ENCODE measurements around the gene LAGE3. TPM values are rescaled to one million over a fixed set of nuclear protein-coding genes. Genes with fewer than 3 reads are reported as not detected.

Gene LAGE3
- total RNA-seq, 4 donors from 2014 or later = 4.7 to 19.4 (median 13.1) TPM; not detected in 1

DNA sequence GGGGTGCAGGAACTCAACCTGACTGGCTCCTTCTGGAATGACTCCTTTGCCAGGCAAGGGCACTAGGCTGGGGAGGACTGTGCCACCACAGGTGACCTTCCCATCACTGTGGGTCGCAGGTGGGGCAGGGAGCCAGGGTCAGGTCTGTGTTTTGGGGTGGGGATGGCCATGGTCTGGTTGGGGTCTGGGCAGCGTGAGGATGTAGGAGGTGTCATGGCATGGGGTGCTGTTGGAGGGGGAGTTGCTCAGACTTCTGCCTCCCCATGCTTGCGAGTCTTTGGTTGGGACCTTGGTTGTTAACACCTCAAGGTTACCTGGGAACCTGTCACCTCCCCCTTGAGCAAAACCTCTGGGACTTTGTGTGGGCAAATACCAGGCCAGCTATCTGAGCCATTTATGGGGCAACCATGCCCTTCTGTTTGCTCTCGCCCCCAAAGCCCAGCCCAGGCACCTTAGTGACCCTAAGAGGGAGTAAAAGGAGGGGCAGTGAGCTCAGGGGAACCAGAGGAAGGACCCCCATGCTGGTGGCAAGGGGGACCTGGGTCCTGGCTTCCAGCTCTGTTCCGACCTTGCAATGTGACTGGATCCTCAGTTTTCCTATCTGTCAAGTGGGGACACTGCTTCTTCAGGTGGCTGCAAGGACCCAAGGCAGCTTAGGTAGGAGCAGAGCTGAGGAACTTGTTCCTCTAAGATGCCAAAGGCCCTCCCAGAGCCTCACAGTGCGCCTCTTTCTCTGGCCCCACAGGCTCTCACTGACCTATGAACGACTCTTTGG lies 44.5 kb downstream of the LAGE3 start:
- intact Hi-C loops (cut with DNase I; ENCODE audit: low total_unique reads) = no loop called here
- H3K9me3 ChIP-seq = no peaks in the 10 kb centered on the region
- TF ChIP-seq POLR2A (IDR thresholded peaks at IDR 0.05) = no peak
- TF ChIP-seq, protein P1, sequence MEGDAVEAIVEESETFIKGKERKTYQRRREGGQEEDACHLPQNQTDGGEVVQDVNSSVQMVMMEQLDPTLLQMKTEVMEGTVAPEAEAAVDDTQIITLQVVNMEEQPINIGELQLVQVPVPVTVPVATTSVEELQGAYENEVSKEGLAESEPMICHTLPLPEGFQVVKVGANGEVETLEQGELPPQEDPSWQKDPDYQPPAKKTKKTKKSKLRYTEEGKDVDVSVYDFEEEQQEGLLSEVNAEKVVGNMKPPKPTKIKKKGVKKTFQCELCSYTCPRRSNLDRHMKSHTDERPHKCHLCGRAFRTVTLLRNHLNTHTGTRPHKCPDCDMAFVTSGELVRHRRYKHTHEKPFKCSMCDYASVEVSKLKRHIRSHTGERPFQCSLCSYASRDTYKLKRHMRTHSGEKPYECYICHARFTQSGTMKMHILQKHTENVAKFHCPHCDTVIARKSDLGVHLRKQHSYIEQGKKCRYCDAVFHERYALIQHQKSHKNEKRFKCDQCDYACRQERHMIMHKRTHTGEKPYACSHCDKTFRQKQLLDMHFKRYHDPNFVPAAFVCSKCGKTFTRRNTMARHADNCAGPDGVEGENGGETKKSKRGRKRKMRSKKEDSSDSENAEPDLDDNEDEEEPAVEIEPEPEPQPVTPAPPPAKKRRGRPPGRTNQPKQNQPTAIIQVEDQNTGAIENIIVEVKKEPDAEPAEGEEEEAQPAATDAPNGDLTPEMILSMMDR (IDR thresholded peaks at IDR 0.05) = no peak
- peaks cover 0 to 6% of the 10 kb centered on the region in 2 donors for H3K4me1 ChIP-seq
- no peak overlapping the region for H3K4me3 ChIP-seq
- H3K27me3 ChIP-seq = no peaks in the 10 kb centered on the region
- DNase-seq = no peak
- H3K36me3 ChIP-seq = no peaks in the 10 kb centered on the region
- H3K27ac ChIP-seq = no peak overlapping the region

DNA sequence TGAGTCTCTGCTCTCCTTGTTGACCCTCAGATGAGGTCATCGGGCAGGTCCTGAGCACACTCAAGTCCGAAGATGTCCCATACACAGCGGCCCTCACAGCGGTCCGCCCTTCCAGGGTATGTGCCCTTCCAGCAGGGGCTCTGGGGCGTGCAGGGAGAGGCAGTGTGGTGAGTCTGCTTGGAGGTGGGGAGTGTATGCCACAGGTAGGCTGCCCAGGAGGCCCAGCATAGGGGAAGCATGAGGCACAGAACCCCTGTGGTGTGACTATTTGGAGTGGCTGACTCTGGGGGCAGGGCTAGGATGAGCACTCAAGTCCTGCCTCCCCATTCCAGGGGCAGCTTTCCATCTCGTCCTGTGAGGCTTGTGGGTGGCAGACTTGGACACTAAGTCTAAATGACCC lies 45.5 kb downstream of the LAGE3 start:
- Histone ChIP-seq H3K4me1 (peaks cover 0 to 2% of the 10 kb centered on the region in 2 donors), H3K27ac (no peak overlapping the region), H3K27me3 (no peaks in the 10 kb centered on the region), H3K4me3 (no peak overlapping the region), H3K9me3 (no peaks in the 10 kb centered on the region), H3K36me3 (no peaks in the 10 kb centered on the region)
- intact Hi-C loops (cut with DNase I; ENCODE audit: low total_unique reads) = no loop called here
- no peak for DNase-seq
- TF ChIP-seq POLR2A (IDR thresholded peaks at IDR 0.05) = no peak
- TF ChIP-seq, protein P1 (IDR thresholded peaks at IDR 0.05) = no peak

DNA sequence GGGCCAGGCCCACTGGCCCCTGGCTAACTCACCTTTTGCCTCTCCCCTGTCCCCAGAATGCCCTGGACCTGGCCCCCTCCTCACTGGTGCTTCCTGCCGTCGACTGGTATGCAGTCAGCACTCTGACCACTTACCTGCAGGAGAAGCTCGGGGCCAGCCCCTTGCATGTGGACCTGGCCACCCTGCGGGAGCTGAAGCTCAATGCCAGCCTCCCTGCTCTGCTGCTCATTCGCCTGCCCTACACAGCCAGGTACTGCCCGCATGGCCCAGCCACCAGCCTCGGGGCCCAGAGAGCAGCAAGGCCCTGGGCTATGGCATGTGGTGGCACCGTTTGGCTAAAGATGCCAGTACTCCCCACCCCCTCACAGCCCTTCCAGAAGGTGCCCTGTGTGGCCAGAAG lies 46.9 kb downstream of the LAGE3 start:
- intact Hi-C loops (cut with DNase I; ENCODE audit: low total_unique reads) = no loop called here
- Histone ChIP-seq H3K4me3 (no peak overlapping the region), H3K9me3 (no peaks in the 10 kb centered on the region), H3K4me1 (no peaks in the 10 kb centered on the region), H3K27ac (no peak overlapping the region), H3K27me3 (no peaks in the 10 kb centered on the region), H3K36me3 (no peaks in the 10 kb centered on the region)
- DNase-seq = no peak
- no peak for TF ChIP-seq POLR2A (IDR thresholded peaks at IDR 0.05)
- TF ChIP-seq, protein P1 (IDR thresholded peaks at IDR 0.05) = no peak

DNA sequence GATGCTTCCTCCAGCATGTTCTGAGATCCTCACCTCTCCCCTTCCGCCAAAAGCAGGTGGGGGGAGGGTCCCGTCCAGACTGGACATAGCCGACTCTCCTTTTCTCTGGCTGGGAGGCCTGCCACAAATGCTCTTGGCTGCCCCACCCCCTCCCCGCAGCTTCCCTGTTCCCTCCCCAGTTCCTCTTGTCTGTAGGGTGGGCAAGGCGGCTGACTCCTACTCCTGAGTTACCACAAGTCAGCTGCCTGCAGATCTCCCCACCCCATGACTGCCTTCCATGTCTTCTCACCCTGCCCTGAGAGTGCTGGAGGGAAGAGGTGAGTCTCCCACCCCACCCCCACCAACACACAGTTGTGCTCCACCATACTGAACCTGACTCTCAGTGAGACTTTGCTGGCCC lies 47.7 kb downstream of the LAGE3 start:
- H3K36me3 ChIP-seq = no peaks in the 10 kb centered on the region
- no peaks in the 10 kb centered on the region for H3K9me3 ChIP-seq
- no peak for TF ChIP-seq POLR2A (IDR thresholded peaks at IDR 0.05)
- TF ChIP-seq, protein P1 (IDR thresholded peaks at IDR 0.05) = no peak
- H3K27me3 ChIP-seq = no peaks in the 10 kb centered on the region
- no peaks in the 10 kb centered on the region for H3K4me1 ChIP-seq
- DNase-seq = no peak
- H3K27ac ChIP-seq = no peak overlapping the region
- intact Hi-C loops (cut with DNase I; ENCODE audit: low total_unique reads) = no loop called here
- H3K4me3 ChIP-seq = no peak overlapping the region

DNA sequence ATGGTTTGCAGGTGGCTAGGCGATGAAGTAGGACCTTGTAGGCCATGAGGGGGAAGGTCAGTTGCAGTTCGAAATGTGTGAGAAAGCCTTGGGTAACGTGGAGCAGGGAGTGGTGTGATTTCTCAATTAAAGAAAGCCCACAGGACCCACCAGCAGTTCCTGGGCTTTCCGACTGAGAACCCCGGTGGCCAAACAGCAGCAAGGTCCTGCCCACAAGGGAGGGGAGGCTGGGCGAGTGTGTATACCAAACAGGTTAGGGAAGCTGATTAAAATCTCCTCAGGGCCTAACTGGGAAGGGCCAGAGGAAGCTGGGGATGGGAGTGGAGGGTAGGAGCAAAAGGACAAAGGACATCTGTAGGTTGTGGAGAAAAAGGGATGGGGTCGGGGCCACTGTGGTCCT lies 48.2 kb downstream of the LAGE3 start:
- Histone ChIP-seq H3K27ac (no peak overlapping the region), H3K9me3 (no peaks in the 10 kb centered on the region), H3K36me3 (no peaks in the 10 kb centered on the region), H3K27me3 (no peaks in the 10 kb centered on the region), H3K4me3 (no peak overlapping the region), H3K4me1 (no peaks in the 10 kb centered on the region)
- intact Hi-C loops (cut with DNase I; ENCODE audit: low total_unique reads) = no loop called here
- DNase-seq = no peak
- no peak for TF ChIP-seq POLR2A (IDR thresholded peaks at IDR 0.05)
- TF ChIP-seq, protein P1 (IDR thresholded peaks at IDR 0.05) = no peak
